Natural killer cell treated with Interleukin-12 subunit alpha and Interleukin-12 subunit beta and Interleukin-15 and Interleukin-18, amount 100 ng/mL, for 72 hours (primary cell): ENCODE measurements around the gene COL27A1. TPM values are rescaled to one million over a fixed set of nuclear protein-coding genes. Genes with fewer than 3 reads are reported as not detected.

Experiments used
- ATAC-seq, 2 donors: fragments of 150-1000 bp; cut with Tn5 transposase in 1 of 2; sonication (Bioruptor Pico), chemical (Tn5 transposase) in 1 of 2; 2 replicates each; pipeline ENCODE4 v1.10.0; 2021
- DNase-seq: peaks from one replicate; pipeline ENCODE4 v3.0.0; 2022; ENCODE audit warnings: low spot score
- H3K27ac Mint-ChIP-seq, 2 donors: 1 replicate in 1 of 2; 2 replicates in 1 of 2; pipeline ENCODE4 v1.8.0; 2022; ENCODE audit warnings: mixed read lengths in 2 of 2, mild to moderate bottlenecking in 1 of 2, moderate library complexity in 1 of 2
- H3K27me3 Mint-ChIP-seq, 2 donors: 1 replicate in 1 of 2; 2 replicates in 1 of 2; pipeline ENCODE4 v1.8.0; 2022; ENCODE audit warnings: mixed read lengths in 2 of 2
- H3K36me3 Mint-ChIP-seq: one replicate; pipeline ENCODE4 v1.8.0; 2022; ENCODE audit warnings: mixed read lengths
- H3K4me1 Mint-ChIP-seq, 2 donors: 1 replicate in 1 of 2; 2 replicates in 1 of 2; pipeline ENCODE4 v1.8.0; 2022; ENCODE audit warnings: low read depth in 2 of 2, mixed read lengths in 2 of 2, mild to moderate bottlenecking in 1 of 2
- H3K4me3 Mint-ChIP-seq: one replicate; pipeline ENCODE4 v1.8.0; 2022; ENCODE audit warnings: mixed read lengths
- H3K9me3 Mint-ChIP-seq: 2 replicates; pipeline ENCODE4 v1.8.0; 2022; ENCODE audit warnings: mixed read lengths
- total RNA-seq, 2 donors: library from RNA; stranded (reverse); gene quantifications; one replicate each; pipeline ENCODE4 v1.2.3, GENCODE V29; 2022

The COL27A1 gene
- total RNA-seq, 2 donors from 2014 or later = 1.5 to 1.6 TPM

- Mint-ChIP-seq H3K4me1 (peaks cover 4% of the 10 kb centered on the region in 2 donors), H3K27me3 (peaks cover 9 to 13% of the 10 kb centered on the region in 2 donors), H3K9me3 (no peaks in the 10 kb centered on the region), H3K27ac (peak overlapping the region in 1 of 2 donors; percentile 10), H3K4me3 (no peak overlapping the region), H3K36me3 (peaks cover 8% of the 10 kb centered on the region)
- DNase-seq = no peak
- no peak for ATAC-seq
Observed at GRCh38 chr9:114290561-114290986, 135.2 kb downstream of the COL27A1 start.

GRCh38 chr9:114291064-114291474 is 135.7 kb downstream of the COL27A1 start:
- Mint-ChIP-seq H3K27me3 (peaks cover 9 to 13% of the 10 kb centered on the region in 2 donors), H3K36me3 (peaks cover 10% of the 10 kb centered on the region), H3K27ac (peak overlapping the region in 1 of 2 donors; percentile 10), H3K9me3 (no peaks in the 10 kb centered on the region), H3K4me1 (peaks cover 4% of the 10 kb centered on the region in 2 donors), H3K4me3 (no peak overlapping the region)
- DNase-seq (peak; percentile 73), ATAC-seq (no peak)

GRCh38 chr9:114291886-114292590 is 136.7 kb downstream of the COL27A1 start:
- H3K9me3 Mint-ChIP-seq = no peaks in the 10 kb centered on the region
- peaks cover 4% of the 10 kb centered on the region in 2 donors for H3K4me1 Mint-ChIP-seq
- H3K36me3 Mint-ChIP-seq = peaks cover 12% of the 10 kb centered on the region
- ATAC-seq (no peak), DNase-seq (no peak)
- no peak overlapping the region for H3K4me3 Mint-ChIP-seq
- no peak overlapping the region for H3K27ac Mint-ChIP-seq
- H3K27me3 Mint-ChIP-seq = peaks cover 9 to 13% of the 10 kb centered on the region in 2 donors

- Mint-ChIP-seq H3K27me3 (peaks cover 9 to 13% of the 10 kb centered on the region in 2 donors), H3K4me3 (no peak overlapping the region), H3K4me1 (peaks cover 4% of the 10 kb centered on the region in 2 donors), H3K9me3 (no peaks in the 10 kb centered on the region), H3K27ac (no peak overlapping the region), H3K36me3 (peaks cover 12% of the 10 kb centered on the region)
- ATAC-seq = no peak
- no peak for DNase-seq
Observed at GRCh38 chr9:114294664-114295063, 139.3 kb downstream of the COL27A1 start.

- H3K4me3 Mint-ChIP-seq = no peak overlapping the region
- DNase-seq (no peak), ATAC-seq (no peak)
- H3K36me3 Mint-ChIP-seq = peaks cover 12% of the 10 kb centered on the region
- no peaks in the 10 kb centered on the region for H3K9me3 Mint-ChIP-seq
- no peaks in the 10 kb centered on the region for H3K4me1 Mint-ChIP-seq
- no peak overlapping the region for H3K27ac Mint-ChIP-seq
- peaks cover 6 to 8% of the 10 kb centered on the region in 2 donors for H3K27me3 Mint-ChIP-seq
Observed at GRCh38 chr9:114296338-114296737, 141.0 kb downstream of the COL27A1 start.

GRCh38 chr9:114299286-114300152 is 144.2 kb downstream of the COL27A1 start:
- H3K36me3 Mint-ChIP-seq = peaks cover 10% of the 10 kb centered on the region
- DNase-seq (no peak), ATAC-seq (no peak)
- no peak overlapping the region for H3K4me3 Mint-ChIP-seq
- H3K9me3 Mint-ChIP-seq = no peaks in the 10 kb centered on the region
- no peak overlapping the region for H3K27ac Mint-ChIP-seq
- peaks cover 0 to 2% of the 10 kb centered on the region in 2 donors for H3K27me3 Mint-ChIP-seq
- no peaks in the 10 kb centered on the region for H3K4me1 Mint-ChIP-seq

- DNase-seq = no peak
- H3K4me3 Mint-ChIP-seq = no peak overlapping the region
- no peaks in the 10 kb centered on the region for H3K4me1 Mint-ChIP-seq
- H3K9me3 Mint-ChIP-seq = no peaks in the 10 kb centered on the region
- no peaks in the 10 kb centered on the region for H3K27me3 Mint-ChIP-seq
- H3K36me3 Mint-ChIP-seq = peaks cover 4% of the 10 kb centered on the region
- no peak for ATAC-seq
- H3K27ac Mint-ChIP-seq = no peak overlapping the region
Observed at GRCh38 chr9:114300153-114300845, 145.0 kb downstream of the COL27A1 start.

- Mint-ChIP-seq H3K9me3 (no peaks in the 10 kb centered on the region), H3K4me1 (peaks cover 0 to 3% of the 10 kb centered on the region in 2 donors), H3K36me3 (peaks cover 1% of the 10 kb centered on the region), H3K4me3 (no peak overlapping the region), H3K27me3 (no peaks in the 10 kb centered on the region), H3K27ac (no peak overlapping the region)
- ATAC-seq (no peak), DNase-seq (no peak)
Observed at GRCh38 chr9:114300846-114301797, 145.8 kb downstream of the COL27A1 start.

GRCh38 chr9:114301798-114302565 is 146.6 kb downstream of the COL27A1 start:
- H3K36me3 Mint-ChIP-seq = no peaks in the 10 kb centered on the region
- ATAC-seq (no peak), DNase-seq (no peak)
- H3K27me3 Mint-ChIP-seq = no peaks in the 10 kb centered on the region
- peaks cover 0 to 3% of the 10 kb centered on the region in 2 donors for H3K4me1 Mint-ChIP-seq
- H3K27ac Mint-ChIP-seq = no peak overlapping the region
- no peak overlapping the region for H3K4me3 Mint-ChIP-seq
- no peaks in the 10 kb centered on the region for H3K9me3 Mint-ChIP-seq

- DNase-seq = no peak
- no peak overlapping the region for H3K4me3 Mint-ChIP-seq
- ATAC-seq = no peak
- H3K9me3 Mint-ChIP-seq = no peaks in the 10 kb centered on the region
- peaks cover 0 to 3% of the 10 kb centered on the region in 2 donors for H3K4me1 Mint-ChIP-seq
- H3K27me3 Mint-ChIP-seq = no peaks in the 10 kb centered on the region
- no peak overlapping the region for H3K27ac Mint-ChIP-seq
- H3K36me3 Mint-ChIP-seq = no peaks in the 10 kb centered on the region
Observed at GRCh38 chr9:114302727-114303126, 147.4 kb downstream of the COL27A1 start.

- H3K27me3 Mint-ChIP-seq = no peaks in the 10 kb centered on the region
- no peak overlapping the region for H3K27ac Mint-ChIP-seq
- ATAC-seq = no peak
- no peaks in the 10 kb centered on the region for H3K36me3 Mint-ChIP-seq
- DNase-seq = no peak
- peaks cover 0 to 3% of the 10 kb centered on the region in 2 donors for H3K4me1 Mint-ChIP-seq
- H3K9me3 Mint-ChIP-seq = no peaks in the 10 kb centered on the region
- H3K4me3 Mint-ChIP-seq = no peak overlapping the region
Observed at GRCh38 chr9:114303571-114303970, 148.2 kb downstream of the COL27A1 start.

- Mint-ChIP-seq H3K9me3 (no peaks in the 10 kb centered on the region), H3K4me3 (no peak overlapping the region), H3K27me3 (no peaks in the 10 kb centered on the region), H3K4me1 (peaks cover 0 to 3% of the 10 kb centered on the region in 2 donors), H3K36me3 (no peaks in the 10 kb centered on the region), H3K27ac (no peak overlapping the region)
- no peak for ATAC-seq
- no peak for DNase-seq
Observed at GRCh38 chr9:114303977-114304376, 148.6 kb downstream of the COL27A1 start.
